Measurements from ENCODE around the gene WWP2.

Gene WWP2

GRCh38 chr16:69890114-69890891 lies 128.2 kb downstream of the WWP2 start:
- peak; percentile 55 for DNase-seq (ENCODE audit: low read depth)

GRCh38 chr16:69890892-69891282 lies 128.8 kb downstream of the WWP2 start:
- DNase-seq (ENCODE audit: low read depth): no peak

DNA sequence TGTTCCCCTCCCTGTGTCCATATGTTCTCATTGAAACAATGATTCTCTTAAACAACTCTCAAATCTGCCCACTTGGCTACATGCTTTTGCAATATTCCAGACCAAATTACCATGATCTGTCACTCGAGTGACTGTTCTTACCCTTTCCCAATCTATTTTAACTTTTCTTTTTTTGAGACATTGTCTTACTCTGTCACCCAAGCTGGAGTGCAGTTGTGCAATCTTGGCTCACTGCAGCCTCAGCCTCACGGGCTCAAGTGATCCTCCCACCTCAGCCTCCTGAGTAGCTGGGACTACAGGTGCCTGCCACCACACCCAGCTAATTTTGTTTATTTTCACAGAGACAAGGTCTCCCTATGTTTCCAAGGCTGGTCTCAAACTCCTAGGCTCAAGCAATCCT lies 130.2 kb downstream of the WWP2 start:
- DNase-seq (ENCODE audit: low read depth): no peak

GRCh38 chr16:69893106-69893505 lies 131.0 kb downstream of the WWP2 start:
- no peak for DNase-seq (ENCODE audit: low read depth)

GRCh38 chr16:69894676-69895075 lies 132.5 kb downstream of the WWP2 start:
- no peak for DNase-seq (ENCODE audit: low read depth)

DNA sequence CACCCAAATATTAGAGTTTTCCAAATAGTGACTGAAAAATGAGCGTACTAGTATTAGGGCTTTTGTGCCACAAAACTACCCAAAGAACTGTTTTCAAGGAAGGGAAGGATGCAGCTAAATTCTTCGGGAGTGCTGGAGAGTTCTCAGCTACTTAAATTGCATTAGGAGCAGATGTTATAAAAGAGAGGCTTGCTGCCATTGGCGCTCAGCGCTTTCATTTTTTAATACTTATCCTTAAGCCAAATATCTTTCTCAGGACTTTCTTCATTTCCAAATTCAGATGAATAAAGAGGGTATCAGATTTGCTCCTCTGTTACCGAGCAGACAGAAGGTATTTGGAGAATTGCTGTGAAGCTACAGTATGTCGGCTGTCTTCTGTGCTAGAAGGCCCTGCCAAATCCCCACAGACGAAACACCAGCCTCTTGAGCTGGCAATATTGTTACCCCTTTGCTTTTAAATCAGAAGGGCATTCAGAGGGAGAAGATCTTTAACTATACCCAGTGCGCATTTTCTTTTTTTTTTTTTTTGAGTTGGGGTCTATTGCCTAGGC lies 141.8 kb downstream of the WWP2 start:
- no peak for DNase-seq (ENCODE audit: low read depth)

DNA sequence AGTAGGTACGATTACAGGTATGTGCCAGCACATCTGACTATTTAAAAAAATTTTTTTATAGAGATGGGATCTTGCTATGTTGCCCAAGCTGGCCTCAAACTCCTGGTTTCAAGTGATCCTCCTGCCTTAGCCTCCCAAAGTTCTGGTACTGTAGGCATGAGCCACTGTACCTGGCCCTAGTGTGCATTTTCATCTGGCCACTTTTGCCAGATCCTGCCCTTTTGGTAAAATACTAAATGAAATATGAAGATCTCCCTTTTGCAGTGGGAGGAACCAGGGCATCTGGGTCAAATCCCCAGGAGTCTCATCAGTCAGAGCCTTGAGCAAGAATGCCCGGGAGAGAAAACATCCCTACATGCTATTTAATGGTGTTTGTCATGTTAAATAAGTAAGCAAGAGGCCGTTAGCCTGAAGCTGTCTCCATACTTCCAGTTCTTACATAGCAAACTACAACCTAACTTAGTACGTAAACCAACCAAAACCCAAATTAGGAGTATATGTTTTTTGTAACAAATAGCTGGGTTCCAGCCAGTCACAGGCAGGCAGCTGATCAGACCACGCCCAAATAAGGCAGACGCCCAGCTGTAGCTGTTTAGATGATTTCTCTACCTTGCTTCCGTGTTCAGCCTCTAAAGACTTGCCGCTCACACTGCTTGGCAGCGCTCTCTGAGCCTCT lies 142.5 kb downstream of the WWP2 start:
- DNase-seq (ENCODE audit: low read depth): no peak

GRCh38 chr16:69905171-69905555 lies 143.0 kb downstream of the WWP2 start:
- DNase-seq (ENCODE audit: low read depth): no peak

DNA sequence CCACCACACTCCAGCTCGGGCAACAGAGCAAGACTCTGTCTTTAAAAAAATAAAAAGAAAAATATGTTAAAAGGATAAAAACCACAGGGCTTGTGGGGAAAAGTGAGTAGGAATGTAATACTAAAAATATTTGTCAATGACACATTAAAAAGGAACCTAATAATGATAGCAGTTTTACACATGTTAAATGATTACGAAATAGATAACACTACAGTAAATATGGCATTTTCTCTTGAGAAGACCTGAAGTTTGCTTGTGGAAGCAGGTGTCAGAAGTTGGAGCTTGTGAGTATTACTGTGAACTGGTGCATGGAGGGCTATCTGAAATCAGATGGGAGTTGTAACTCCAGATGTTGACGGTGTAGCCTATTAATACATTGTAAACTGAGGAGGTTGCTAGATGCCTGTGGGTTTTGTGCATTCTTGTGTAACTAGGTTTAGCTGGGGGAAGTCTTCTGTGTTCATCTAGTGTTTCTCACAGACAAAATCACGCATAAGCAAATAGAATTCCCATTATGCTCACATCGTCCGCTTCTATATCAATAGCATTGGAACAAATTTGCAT lies 144.8 kb downstream of the WWP2 start:
- peak; percentile 47 for DNase-seq (ENCODE audit: low read depth)

DNA sequence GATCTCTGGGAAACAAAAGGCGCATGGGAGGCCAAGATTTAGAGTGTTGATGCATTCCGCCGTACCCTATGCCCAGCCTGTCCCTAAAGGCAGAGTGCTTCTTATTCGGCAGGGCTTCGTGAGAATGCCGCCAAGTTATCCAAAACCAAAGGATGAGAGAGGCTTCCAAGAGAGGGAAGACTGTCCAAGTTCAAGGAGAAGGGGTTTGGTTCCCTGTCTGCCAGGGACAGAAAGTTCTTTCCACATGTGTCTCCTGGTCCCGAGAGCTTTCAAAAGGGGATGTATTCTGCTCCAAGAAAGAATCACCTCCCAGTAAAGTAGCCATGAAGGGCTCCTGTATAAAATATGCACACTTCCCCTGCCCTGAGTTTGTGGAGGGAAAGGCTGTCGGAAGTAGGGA lies 146.9 kb downstream of the WWP2 start:
- DNase-seq (ENCODE audit: low read depth): no peak

- DNase-seq (ENCODE audit: low read depth): no peak
Observed at GRCh38 chr16:69909760-69910159, 147.6 kb downstream of the WWP2 start.

DNA sequence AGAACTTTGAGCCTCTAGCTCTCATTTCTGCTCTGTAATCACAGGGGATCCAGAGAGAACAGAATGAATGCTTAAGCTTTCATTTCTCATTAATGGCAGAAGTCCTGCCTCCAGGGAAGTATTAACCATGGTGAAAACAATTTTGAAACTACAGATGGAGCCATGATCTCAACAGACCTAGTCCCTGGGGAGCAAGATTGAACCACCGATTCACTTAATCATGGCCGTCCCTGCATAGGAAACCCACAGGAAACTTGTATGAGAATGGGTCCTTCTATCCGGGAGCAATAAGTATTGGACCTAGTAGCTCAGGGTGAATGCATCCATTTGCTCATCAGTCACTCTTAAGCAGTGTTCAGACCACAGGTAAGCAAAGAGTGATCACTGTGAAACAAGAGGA lies 148.8 kb downstream of the WWP2 start:
- no peak for DNase-seq (ENCODE audit: low read depth)

DNA sequence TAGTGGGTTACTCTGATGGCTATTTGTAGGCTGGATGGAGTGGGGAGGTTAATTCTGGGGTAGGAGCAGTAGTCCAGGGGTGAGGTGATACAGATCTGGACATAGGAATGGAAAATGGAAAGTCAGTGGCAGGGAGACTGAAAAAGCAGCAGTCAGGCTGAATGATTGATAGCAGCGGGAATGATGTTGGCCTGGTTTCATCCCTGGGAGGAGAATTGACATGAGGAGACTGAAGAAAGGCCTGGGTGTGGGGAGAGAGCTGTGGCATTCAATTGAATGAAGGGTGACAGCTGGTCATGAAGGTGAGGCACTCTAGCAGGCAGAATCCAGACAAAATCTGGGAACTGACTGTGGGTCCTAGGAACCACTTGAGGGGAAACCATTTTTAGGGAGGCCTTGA lies 154.3 kb downstream of the WWP2 start:
- no peak for DNase-seq (ENCODE audit: low read depth)

DNA sequence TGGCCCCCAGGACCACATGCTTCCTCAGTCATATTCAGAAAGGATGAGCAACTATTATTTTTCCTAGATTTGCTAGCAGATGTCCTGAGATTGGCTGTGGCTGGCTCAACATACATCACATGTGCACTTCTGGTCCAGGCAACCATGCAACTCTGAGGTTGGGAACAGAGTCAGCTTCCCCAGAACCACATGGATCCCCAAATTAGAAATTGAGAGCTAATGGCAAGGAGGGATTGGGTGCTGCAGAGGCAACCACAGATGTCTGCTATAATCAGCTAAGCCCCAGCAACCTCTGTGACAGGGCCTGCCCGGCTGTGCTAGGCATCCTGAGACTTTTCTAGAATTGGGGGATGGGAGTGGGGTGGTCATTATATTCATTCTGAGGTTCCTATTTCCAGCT lies 155.2 kb downstream of the WWP2 start:
- no peak for DNase-seq (ENCODE audit: low read depth)

- peak; percentile 78 for DNase-seq (ENCODE audit: low read depth)
Observed at GRCh38 chr16:69917739-69918138, 155.6 kb downstream of the WWP2 start.

GRCh38 chr16:69918241-69918640 lies 156.1 kb downstream of the WWP2 start:
- DNase-seq (ENCODE audit: low read depth): no peak

DNA sequence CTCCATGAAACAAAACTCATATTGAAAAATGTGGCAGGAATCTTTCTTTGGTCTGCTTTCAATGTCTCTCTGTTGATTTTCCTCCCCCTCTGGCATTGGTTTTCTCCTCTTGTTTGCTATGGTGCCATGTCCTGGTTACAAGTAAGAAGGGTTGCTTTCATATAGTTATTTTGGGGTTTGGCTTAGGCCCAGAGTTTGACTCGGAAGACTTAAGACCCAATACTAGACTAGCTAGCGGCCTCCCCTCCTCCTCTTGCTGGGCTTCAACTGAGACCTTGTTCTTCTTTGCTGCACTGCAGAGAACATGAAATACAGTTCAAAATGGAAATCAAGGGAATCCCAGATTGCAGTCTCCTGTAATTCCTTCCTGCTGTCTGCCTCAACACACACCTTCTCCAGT lies 159.0 kb downstream of the WWP2 start:
- no peak for DNase-seq (ENCODE audit: low read depth)

GRCh38 chr16:69922200-69922599 lies 160.1 kb downstream of the WWP2 start:
- DNase-seq (ENCODE audit: low read depth): no peak

GRCh38 chr16:69924041-69924775 lies 162.1 kb downstream of the WWP2 start:
- no peak for DNase-seq (ENCODE audit: low read depth)

DNA sequence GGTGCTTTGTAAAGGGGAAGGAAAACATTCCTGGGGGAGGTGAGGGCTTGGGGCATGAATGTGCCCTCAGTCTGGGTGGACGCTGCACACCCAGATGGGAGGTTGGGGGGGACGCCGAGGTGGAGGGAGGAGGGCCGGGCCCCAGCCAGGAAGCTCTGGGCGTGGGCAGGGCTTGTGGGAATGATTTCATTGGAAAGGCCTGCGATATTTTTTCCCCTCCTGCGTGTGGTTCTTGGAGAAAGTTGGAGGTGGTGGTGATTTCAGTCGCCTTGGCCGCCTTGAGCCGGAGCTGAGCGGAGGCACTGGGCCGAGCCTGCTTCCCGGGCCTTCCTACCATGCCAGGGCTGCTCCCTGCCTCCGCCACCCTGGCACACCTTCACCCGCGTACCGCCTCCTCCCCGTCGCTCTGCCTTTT lies 162.7 kb downstream of the WWP2 start:
- no peak for DNase-seq (ENCODE audit: low read depth)

GRCh38 chr16:69925311-69925710 lies 163.2 kb downstream of the WWP2 start:
- DNase-seq (ENCODE audit: low read depth): no peak

- DNase-seq (ENCODE audit: low read depth): no peak
Observed at GRCh38 chr16:69926241-69926640, 164.1 kb downstream of the WWP2 start.

Measured in GM04504 (cell line).